BJ (cell line): ENCODE measurements around the gene VEGFC. TPM values are rescaled to one million over a fixed set of nuclear protein-coding genes. Genes with fewer than 3 reads are reported as not detected.

Experiments
- CTCF ChIA-PET: fragments of 350-600 bp; formaldehyde crosslinking; extraction: SDS; loops from one replicate; lab custom pipeline; 2021; ENCODE audit warnings: antibody characterized with exemption, inconsistent platforms; lab: Yijun Ruan, JAX
- POLR2A ChIA-PET: fragments of 300-600 bp; sonication (Branson Sonifier 250); formaldehyde crosslinking; extraction: SDS; loops from one replicate; lab custom pipeline; 2021; ENCODE audit warnings: antibody characterized with exemption; lab: Charles Lee
- DNase-seq: peaks from one replicate; pipeline ENCODE4 v3.0.0-alpha.2; 2011; ENCODE audit warnings: low read depth
- H3K27me3 ChIP-seq: 2 replicates; pipeline ENCODE4 v1.6.0; 2011; ENCODE audit warnings: low read length; ENCODE audit not compliant: control insufficient read depth, insufficient read depth
- H3K36me3 ChIP-seq: 2 replicates; pipeline ENCODE4 v1.5.1; 2011; ENCODE audit warnings: low read length; ENCODE audit not compliant: control insufficient read depth, insufficient read depth
- H3K4me3 ChIP-seq: 2 replicates; pipeline ENCODE4 v1.5.1; 2011; ENCODE audit warnings: low read depth, mild to moderate bottlenecking, control low read depth, low read length
- CTCF ChIP-seq: IDR thresholded peaks from 2 replicates; pipeline ENCODE4 v1.5.1; 2011; ENCODE audit warnings: low read depth, mild to moderate bottlenecking, control low read depth, inconsistent platforms, low read length, moderate library complexity; ENCODE audit not compliant: insufficient read depth
- polyA plus RNA-seq: library from polyadenylated mRNA; depleted of rRNA; stranded (reverse); fragments of >200 nt; gene quantifications from 2 replicates; pipeline ENCODE4 v1.2.3, GENCODE V29; 2011

Gene VEGFC
- polyA plus RNA-seq, 1 experiment, result 47.7 TPM

- no peak for TF ChIP-seq CTCF
- DNase-seq, result no peak
- ChIA-PET POLR2A (no interaction called here), CTCF (no interaction called here)
- Histone ChIP-seq H3K4me3 (no peak overlapping the region), H3K27me3 (no peaks in the 10 kb centered on the region), H3K36me3 (peaks cover 4% of the 10 kb centered on the region)
These were observed 63.2 kb downstream of the VEGFC start for GRCh38 chr4:176729489-176729888.

- DNase-seq, result no peak
- Histone ChIP-seq H3K4me3 (no peak overlapping the region), H3K27me3 (no peaks in the 10 kb centered on the region), H3K36me3 (peaks cover 4% of the 10 kb centered on the region)
- ChIA-PET POLR2A (no interaction called here), CTCF (interaction anchor here (2.0 kb wide), 1 partner anchor 52 kb away, joined by 6 read pairs; no protein-coding TSS in a partner anchor)
- TF ChIP-seq CTCF, result no peak
These were observed 65.9 kb downstream of the VEGFC start for GRCh38 chr4:176726803-176727202.

DNA sequence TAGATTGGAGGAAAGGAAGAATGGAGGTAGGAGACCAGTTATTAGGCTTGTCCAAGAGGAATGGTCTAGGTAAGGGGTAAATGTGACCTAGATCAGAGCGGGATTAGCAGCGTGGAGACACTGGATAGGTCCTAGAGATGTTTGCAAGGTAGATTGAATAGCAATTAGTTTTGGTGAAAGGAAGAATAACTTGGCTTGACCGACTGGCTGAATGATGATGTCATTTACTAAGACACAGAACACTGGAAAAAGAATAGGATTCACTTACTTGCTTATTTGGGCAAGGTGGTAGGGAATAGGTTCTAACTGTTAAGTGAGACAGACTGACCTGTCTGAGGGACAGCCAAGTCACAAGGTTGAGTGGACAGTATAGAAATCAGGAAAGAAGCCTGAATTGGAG lies 71.3 kb downstream of the VEGFC start:
- no peak for DNase-seq
- Histone ChIP-seq H3K36me3 (peaks cover 3% of the 10 kb centered on the region), H3K27me3 (no peaks in the 10 kb centered on the region), H3K4me3 (no peak overlapping the region)
- ChIA-PET POLR2A (no interaction called here), CTCF (no interaction called here)
- TF ChIP-seq CTCF, result no peak

GRCh38 chr4:176718881-176719280 lies 73.8 kb downstream of the VEGFC start:
- no peak for TF ChIP-seq CTCF
- no peaks in the 10 kb centered on the region for H3K27me3 ChIP-seq
- H3K4me3 ChIP-seq, result no peak overlapping the region
- peaks cover 8% of the 10 kb centered on the region for H3K36me3 ChIP-seq
- ChIA-PET POLR2A (no interaction called here), CTCF (interaction anchor here (1.0 kb wide), 1 partner anchor 328 kb away, joined by 3 read pairs; no protein-coding TSS in a partner anchor)
- DNase-seq, result no peak

GRCh38 chr4:176717237-176717636 lies 75.5 kb downstream of the VEGFC start:
- ChIA-PET POLR2A (no interaction called here), CTCF (no interaction called here)
- Histone ChIP-seq H3K4me3 (no peak overlapping the region), H3K36me3 (peaks cover 9% of the 10 kb centered on the region), H3K27me3 (no peaks in the 10 kb centered on the region)
- no peak for DNase-seq
- TF ChIP-seq CTCF, result no peak
